Measurements from ENCODE around the gene RIPOR3. TPM values are rescaled to one million over a fixed set of nuclear protein-coding genes. Genes with fewer than 3 reads are reported as not detected.

RIPOR3 gene
- total RNA-seq, 2 donors from 2014 or later: 0.14 to 0.23 TPM

- H3K27ac Mint-ChIP-seq: no peak overlapping the region
- no peak overlapping the region for H3K4me3 Mint-ChIP-seq
- ATAC-seq (replicated peaks in 1 of 2): no peak
- no peaks in the 10 kb centered on the region for H3K27me3 Mint-ChIP-seq (ENCODE audit: low read depth)
- no peaks in the 10 kb centered on the region for H3K36me3 Mint-ChIP-seq (ENCODE audit: insufficient read depth in 2 of 2)
- no peak for DNase-seq
- H3K9me3 Mint-ChIP-seq: no peaks in the 10 kb centered on the region
- H3K4me1 Mint-ChIP-seq (ENCODE audit: low read depth): peaks cover 37% of the 10 kb centered on the region
Observed at GRCh38 chr20:50728486-50728980, 37.2 kb upstream of the RIPOR3 start.

DNA sequence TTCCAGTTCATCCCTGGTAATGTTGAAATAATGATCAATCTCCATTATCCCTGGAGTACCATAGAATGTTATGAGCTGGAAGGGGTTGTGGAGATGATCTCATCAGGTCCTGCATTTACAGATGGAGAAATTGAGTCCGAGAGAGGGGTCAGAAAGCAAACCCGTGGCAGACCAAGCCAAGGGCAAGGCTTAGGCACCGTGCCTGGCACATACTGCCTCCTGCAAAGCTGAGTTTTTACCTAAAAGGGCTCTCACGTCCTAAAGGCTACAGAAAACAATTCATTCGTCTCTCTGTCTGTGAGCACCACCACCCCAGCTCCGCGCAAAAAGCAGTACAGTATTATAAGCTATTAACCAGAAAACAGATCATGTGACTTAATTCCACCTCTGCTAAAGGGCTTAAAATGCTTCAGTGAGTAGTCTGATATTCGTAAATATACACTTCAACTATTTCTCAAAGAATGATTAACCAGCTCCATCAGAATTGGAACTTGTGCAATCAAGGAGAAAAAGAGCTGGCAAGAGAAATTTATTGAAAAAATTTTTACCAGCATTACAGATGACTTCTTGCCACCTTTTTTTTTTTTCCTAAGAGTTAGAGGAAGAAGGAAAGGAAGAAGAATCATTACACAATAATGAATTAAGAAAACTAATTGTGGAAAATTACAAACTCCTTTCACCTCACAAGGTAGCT is 36.6 kb upstream of the RIPOR3 start:
- no peaks in the 10 kb centered on the region for H3K9me3 Mint-ChIP-seq
- no peak overlapping the region for H3K27ac Mint-ChIP-seq
- DNase-seq (no peak), ATAC-seq (replicated peaks in 1 of 2) (no peak)
- peaks cover 32% of the 10 kb centered on the region for H3K4me1 Mint-ChIP-seq (ENCODE audit: low read depth)
- H3K27me3 Mint-ChIP-seq (ENCODE audit: low read depth): no peaks in the 10 kb centered on the region
- H3K4me3 Mint-ChIP-seq: no peak overlapping the region
- no peaks in the 10 kb centered on the region for H3K36me3 Mint-ChIP-seq (ENCODE audit: insufficient read depth in 2 of 2)

DNA sequence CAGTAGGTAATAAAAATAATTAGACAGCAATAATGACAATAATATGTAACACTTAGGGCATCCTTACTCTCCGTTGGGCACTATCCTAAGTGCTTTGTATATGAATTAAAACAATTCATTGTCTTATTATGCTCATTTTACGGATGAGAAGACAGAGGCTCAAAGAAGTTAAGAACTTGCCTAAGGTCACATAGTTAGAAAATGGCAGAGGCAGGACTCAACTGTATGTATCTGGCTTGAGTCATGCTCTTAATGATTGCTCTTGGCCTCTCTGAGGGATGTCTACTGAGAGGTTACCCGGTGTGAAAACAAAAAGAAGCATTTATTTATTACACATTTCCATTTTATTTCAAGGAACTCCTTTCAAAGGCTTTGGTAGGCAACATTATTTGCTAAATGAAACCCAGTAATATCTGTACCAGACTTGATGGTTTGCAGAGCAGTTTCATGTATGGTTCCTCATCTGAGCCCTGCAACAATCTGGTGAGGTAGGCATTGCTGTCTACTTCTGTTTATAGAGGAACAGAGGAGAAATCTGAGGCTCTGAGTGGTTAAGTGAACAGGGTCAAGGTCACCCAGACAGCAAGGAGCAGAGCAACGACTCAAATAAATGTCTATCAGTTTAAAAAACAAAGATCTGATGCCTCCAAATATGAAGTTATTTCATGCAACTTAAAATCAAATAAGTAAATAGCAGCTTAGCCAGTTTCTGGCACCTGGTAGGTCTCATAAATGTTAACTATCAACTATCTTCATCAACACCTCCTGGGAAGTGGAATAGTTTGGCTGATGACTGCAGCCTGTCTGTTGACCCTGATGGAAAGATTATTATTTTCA is 35.8 kb upstream of the RIPOR3 start:
- H3K36me3 Mint-ChIP-seq (ENCODE audit: insufficient read depth in 2 of 2): no peaks in the 10 kb centered on the region
- ATAC-seq (replicated peaks in 1 of 2) (no peak), DNase-seq (no peak)
- no peaks in the 10 kb centered on the region for H3K27me3 Mint-ChIP-seq (ENCODE audit: low read depth)
- H3K27ac Mint-ChIP-seq: no peak overlapping the region
- H3K4me3 Mint-ChIP-seq: no peak overlapping the region
- H3K9me3 Mint-ChIP-seq: no peaks in the 10 kb centered on the region
- peaks cover 25% of the 10 kb centered on the region for H3K4me1 Mint-ChIP-seq (ENCODE audit: low read depth)

DNA sequence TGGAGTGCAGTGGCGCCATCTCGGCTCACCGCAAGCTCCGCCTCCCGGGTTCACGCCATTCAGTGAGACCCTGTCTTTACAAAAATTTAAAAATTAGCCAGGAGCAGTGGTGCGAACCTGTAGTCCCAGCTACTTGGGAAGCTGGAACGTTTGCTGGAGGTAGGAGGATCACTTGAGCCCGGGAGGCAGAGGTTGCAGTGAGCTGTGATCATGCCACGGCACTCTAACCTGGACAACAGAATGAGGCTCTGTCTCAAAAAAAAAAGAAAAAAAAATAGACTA is 34.3 kb upstream of the RIPOR3 start:
- DNase-seq (no peak), ATAC-seq (replicated peaks in 1 of 2) (no peak)
- no peaks in the 10 kb centered on the region for H3K36me3 Mint-ChIP-seq (ENCODE audit: insufficient read depth in 2 of 2)
- no peaks in the 10 kb centered on the region for H3K9me3 Mint-ChIP-seq
- no peaks in the 10 kb centered on the region for H3K27me3 Mint-ChIP-seq (ENCODE audit: low read depth)
- no peak overlapping the region for H3K4me3 Mint-ChIP-seq
- no peak overlapping the region for H3K27ac Mint-ChIP-seq
- peaks cover 22% of the 10 kb centered on the region for H3K4me1 Mint-ChIP-seq (ENCODE audit: low read depth)

- Mint-ChIP-seq H3K4me1 (ENCODE audit: low read depth) (peaks cover 17% of the 10 kb centered on the region), H3K27me3 (ENCODE audit: low read depth) (no peaks in the 10 kb centered on the region), H3K4me3 (no peak overlapping the region), H3K27ac (no peak overlapping the region), H3K9me3 (no peaks in the 10 kb centered on the region), H3K36me3 (ENCODE audit: insufficient read depth in 2 of 2) (no peaks in the 10 kb centered on the region)
- ATAC-seq (replicated peaks in 1 of 2) (peak; percentile 99 to 100), DNase-seq (peak; percentile 75 to 81)
Observed at GRCh38 chr20:50724851-50725723, 33.7 kb upstream of the RIPOR3 start.

GRCh38 chr20:50724112-50724725 is 32.9 kb upstream of the RIPOR3 start:
- H3K4me3 Mint-ChIP-seq: no peak overlapping the region
- H3K4me1 Mint-ChIP-seq (ENCODE audit: low read depth): peaks cover 15% of the 10 kb centered on the region
- no peaks in the 10 kb centered on the region for H3K27me3 Mint-ChIP-seq (ENCODE audit: low read depth)
- no peaks in the 10 kb centered on the region for H3K36me3 Mint-ChIP-seq (ENCODE audit: insufficient read depth in 2 of 2)
- no peak for ATAC-seq (replicated peaks in 1 of 2)
- DNase-seq: no peak
- H3K9me3 Mint-ChIP-seq: no peaks in the 10 kb centered on the region
- H3K27ac Mint-ChIP-seq: no peak overlapping the region

- Mint-ChIP-seq H3K4me3 (no peak overlapping the region), H3K27ac (no peak overlapping the region), H3K27me3 (ENCODE audit: low read depth) (no peaks in the 10 kb centered on the region), H3K36me3 (ENCODE audit: insufficient read depth in 2 of 2) (no peaks in the 10 kb centered on the region), H3K9me3 (no peaks in the 10 kb centered on the region), H3K4me1 (ENCODE audit: low read depth) (peaks cover 15% of the 10 kb centered on the region)
- ATAC-seq (replicated peaks in 1 of 2): no peak
- no peak for DNase-seq
Observed at GRCh38 chr20:50723672-50724071, 32.3 kb upstream of the RIPOR3 start.

GRCh38 chr20:50722424-50723155 is 31.2 kb upstream of the RIPOR3 start:
- Mint-ChIP-seq H3K9me3 (no peaks in the 10 kb centered on the region), H3K4me1 (ENCODE audit: low read depth) (peaks cover 12% of the 10 kb centered on the region), H3K4me3 (no peak overlapping the region), H3K36me3 (ENCODE audit: insufficient read depth in 2 of 2) (no peaks in the 10 kb centered on the region), H3K27me3 (ENCODE audit: low read depth) (no peaks in the 10 kb centered on the region), H3K27ac (no peak overlapping the region)
- DNase-seq: no peak
- no peak for ATAC-seq (replicated peaks in 1 of 2)

GRCh38 chr20:50721881-50722281 is 30.5 kb upstream of the RIPOR3 start:
- DNase-seq: no peak
- Mint-ChIP-seq H3K27me3 (ENCODE audit: low read depth) (no peaks in the 10 kb centered on the region), H3K4me3 (no peak overlapping the region), H3K27ac (no peak overlapping the region), H3K4me1 (ENCODE audit: low read depth) (peaks cover 5% of the 10 kb centered on the region), H3K9me3 (no peaks in the 10 kb centered on the region), H3K36me3 (ENCODE audit: insufficient read depth in 2 of 2) (no peaks in the 10 kb centered on the region)
- ATAC-seq (replicated peaks in 1 of 2): no peak

DNA sequence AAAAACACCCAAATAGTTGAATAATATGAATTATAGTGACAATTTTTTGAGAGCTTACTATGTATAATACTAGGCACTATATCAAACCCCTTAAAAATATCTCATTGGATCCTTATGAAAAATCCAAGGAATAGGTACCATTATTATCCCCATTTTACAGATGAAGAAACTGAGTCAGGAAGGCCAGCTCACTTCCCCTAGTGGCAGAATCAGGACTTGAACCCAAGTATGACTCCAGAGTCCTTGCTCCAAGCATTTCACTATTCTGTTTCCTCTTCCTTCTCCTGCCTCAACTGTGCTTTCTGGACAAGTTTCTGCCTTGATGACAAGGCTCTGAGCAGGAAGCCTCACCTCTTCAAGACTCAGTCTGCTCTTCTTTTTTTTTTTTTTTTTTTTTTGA is 29.2 kb upstream of the RIPOR3 start:
- ATAC-seq (replicated peaks in 1 of 2) (no peak), DNase-seq (no peak)
- no peaks in the 10 kb centered on the region for H3K9me3 Mint-ChIP-seq
- no peak overlapping the region for H3K27ac Mint-ChIP-seq
- H3K4me1 Mint-ChIP-seq (ENCODE audit: low read depth): no peaks in the 10 kb centered on the region
- no peaks in the 10 kb centered on the region for H3K36me3 Mint-ChIP-seq (ENCODE audit: insufficient read depth in 2 of 2)
- no peaks in the 10 kb centered on the region for H3K27me3 Mint-ChIP-seq (ENCODE audit: low read depth)
- no peak overlapping the region for H3K4me3 Mint-ChIP-seq

- Mint-ChIP-seq H3K27me3 (ENCODE audit: low read depth) (no peaks in the 10 kb centered on the region), H3K36me3 (ENCODE audit: insufficient read depth in 2 of 2) (no peaks in the 10 kb centered on the region), H3K9me3 (no peaks in the 10 kb centered on the region), H3K27ac (no peak overlapping the region), H3K4me1 (ENCODE audit: low read depth) (no peaks in the 10 kb centered on the region), H3K4me3 (no peak overlapping the region)
- ATAC-seq (replicated peaks in 1 of 2) (no peak), DNase-seq (no peak)
Observed at GRCh38 chr20:50720026-50720425, 28.7 kb upstream of the RIPOR3 start.

DNA sequence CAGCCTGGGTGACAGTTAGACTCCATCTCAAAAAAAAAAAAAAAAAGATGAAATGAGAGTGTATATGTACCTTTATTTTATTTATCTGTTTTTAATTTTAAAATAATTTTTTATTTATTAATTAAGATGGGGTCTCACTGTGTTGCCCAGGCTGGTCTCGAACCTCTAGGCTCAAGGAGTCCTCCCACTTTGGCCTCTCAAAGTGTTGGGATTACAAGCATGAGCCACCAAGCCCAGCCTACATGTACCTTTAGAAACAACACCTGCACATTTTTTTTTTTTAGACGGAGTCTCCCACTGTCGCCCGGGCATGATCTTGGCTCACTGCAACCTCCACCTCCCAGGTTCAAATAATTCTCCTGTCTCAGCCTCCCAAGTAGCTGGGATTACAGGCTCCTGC is 28.0 kb upstream of the RIPOR3 start:
- H3K27me3 Mint-ChIP-seq (ENCODE audit: low read depth): no peaks in the 10 kb centered on the region

More for the DNA sequence above, 28.0 kb upstream of the RIPOR3 start:
- H3K27ac Mint-ChIP-seq: no peak overlapping the region
- no peak for ATAC-seq (replicated peaks in 1 of 2)
- H3K9me3 Mint-ChIP-seq: no peaks in the 10 kb centered on the region
- no peak for DNase-seq
- H3K4me3 Mint-ChIP-seq: no peak overlapping the region
- H3K36me3 Mint-ChIP-seq (ENCODE audit: insufficient read depth in 2 of 2): no peaks in the 10 kb centered on the region
- H3K4me1 Mint-ChIP-seq (ENCODE audit: low read depth): no peaks in the 10 kb centered on the region
